Suprapubic skin (tissue), 4 donors: ENCODE results near the gene A3GALT2. TPM values are rescaled to one million over a fixed set of nuclear protein-coding genes. Genes with fewer than 3 reads are reported as not detected.

Experiments used
- DNase-seq, 2 donors: peaks; one replicate each; pipeline ENCODE4 v3.0.0-alpha.2; 2019; ENCODE audit warnings: low spot score in 2 of 2
- H3K27ac ChIP-seq: fragments of 200-600 bp; sonication (generic); one replicate; pipeline ENCODE4 v1.5.1; 2019
- H3K27me3 ChIP-seq: fragments of 200-600 bp; sonication (generic); one replicate; pipeline ENCODE4 v1.5.1; 2019
- H3K36me3 ChIP-seq: fragments of 200-600 bp; sonication (generic); one replicate; pipeline ENCODE4 v1.5.1; 2019
- H3K4me1 ChIP-seq: fragments of 200-600 bp; sonication (generic); one replicate; pipeline ENCODE4 v1.5.1; 2019
- H3K4me3 ChIP-seq: fragments of 200-600 bp; sonication (generic); one replicate; pipeline ENCODE4 v1.5.1; 2019; ENCODE audit warnings: mild to moderate bottlenecking
- H3K9me3 ChIP-seq: fragments of 200-600 bp; sonication (generic); one replicate; pipeline ENCODE4 v1.5.1; 2019
- EP300 ChIP-seq: sonication (generic); formaldehyde crosslinking; IDR thresholded peaks from one replicate; pipeline ENCODE4 v1.6.1; 2017; ENCODE audit warnings: antibody characterized with exemption
- POLR2A ChIP-seq, 2 donors: fragments of 450-650 bp; IDR thresholded peaks; one replicate each; pipeline ENCODE4 v1.6.1; 2017; ENCODE audit warnings: antibody characterized with exemption in 2 of 2, mild to moderate bottlenecking in 2 of 2, moderate library complexity in 2 of 2
- POLR2AphosphoS5 ChIP-seq, 3 donors: sonication (generic); formaldehyde crosslinking; IDR thresholded peaks; one replicate each; pipeline ENCODE4 v1.6.1; 2017; ENCODE audit warnings: antibody characterized with exemption in 3 of 3
- WGBS: methylation state at CpG from one replicate; pipeline ENCODE4 v1.1.5; 2018; 5-methylcytosine and 5-hydroxymethylcytosine counted together
- total RNA-seq, 4 donors: library from RNA; depleted of rRNA; stranded (reverse); fragments of >200 nt; gene quantifications; one replicate each; pipeline ENCODE4 v1.1.0, GENCODE V29; 2016
- TF ChIP-seq, protein P1 (sequence below), 2 donors: fragments of 200-600 bp in 1 of 2; fragments of 450-650 bp in 1 of 2; sonication (generic) in 1 of 2; IDR thresholded peaks; one replicate each; pipeline ENCODE4 v1.5.1; 2016 to 2019; ENCODE audit warnings: antibody characterized with exemption in 2 of 2, mild to moderate bottlenecking in 1 of 2, moderate library complexity in 1 of 2

The A3GALT2 gene
- total RNA-seq, 4 donors from 2014 or later = not detected

DNA sequence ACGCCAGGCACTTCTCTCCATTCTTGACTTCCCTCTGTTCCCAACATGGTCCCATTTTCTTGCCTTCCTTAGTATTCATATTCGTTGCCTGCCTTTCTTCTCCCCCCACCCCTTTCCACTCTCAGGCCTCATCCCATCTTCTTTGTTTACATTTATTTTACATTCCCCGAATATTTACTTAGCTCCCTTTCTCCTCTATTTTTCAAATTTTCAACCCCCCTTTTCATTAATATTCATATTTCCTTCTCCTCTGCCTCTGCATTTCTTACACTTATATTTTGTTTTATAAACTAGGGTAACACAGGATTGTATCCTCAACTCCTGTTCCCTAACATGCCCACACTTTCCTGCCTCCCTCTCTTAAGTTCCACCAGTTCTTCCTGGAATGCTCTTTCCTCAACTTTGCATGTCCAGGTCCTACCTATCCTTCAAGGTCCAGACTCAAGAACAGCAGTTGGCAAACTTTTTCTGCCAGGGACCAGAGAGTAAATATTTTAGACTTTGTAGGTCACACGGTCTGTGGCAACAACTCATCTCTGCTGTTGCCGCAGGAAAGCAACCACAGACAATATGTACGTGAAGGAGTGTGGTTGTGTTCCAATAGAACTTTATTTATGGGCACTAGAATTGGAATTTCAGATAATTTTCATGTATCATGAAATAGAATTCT is 29.8 kb upstream of the A3GALT2 start:
- Histone ChIP-seq H3K4me1 (peaks cover 41% of the 10 kb centered on the region), H3K4me3 (peak overlapping the region; percentile 79), H3K27me3 (no peaks in the 10 kb centered on the region), H3K9me3 (no peaks in the 10 kb centered on the region), H3K27ac (peak overlapping the region; percentile 79), H3K36me3 (peaks cover 9% of the 10 kb centered on the region)
- WGBS = 45% methylated on average over 6 of the region's 6 CpGs
- DNase-seq = no peak
- TF ChIP-seq POLR2A (IDR thresholded peaks at IDR 0.05) (no peak), POLR2AphosphoS5 (IDR thresholded peaks at IDR 0.05) (no peak), EP300 (no peak)
- TF ChIP-seq, protein P1, sequence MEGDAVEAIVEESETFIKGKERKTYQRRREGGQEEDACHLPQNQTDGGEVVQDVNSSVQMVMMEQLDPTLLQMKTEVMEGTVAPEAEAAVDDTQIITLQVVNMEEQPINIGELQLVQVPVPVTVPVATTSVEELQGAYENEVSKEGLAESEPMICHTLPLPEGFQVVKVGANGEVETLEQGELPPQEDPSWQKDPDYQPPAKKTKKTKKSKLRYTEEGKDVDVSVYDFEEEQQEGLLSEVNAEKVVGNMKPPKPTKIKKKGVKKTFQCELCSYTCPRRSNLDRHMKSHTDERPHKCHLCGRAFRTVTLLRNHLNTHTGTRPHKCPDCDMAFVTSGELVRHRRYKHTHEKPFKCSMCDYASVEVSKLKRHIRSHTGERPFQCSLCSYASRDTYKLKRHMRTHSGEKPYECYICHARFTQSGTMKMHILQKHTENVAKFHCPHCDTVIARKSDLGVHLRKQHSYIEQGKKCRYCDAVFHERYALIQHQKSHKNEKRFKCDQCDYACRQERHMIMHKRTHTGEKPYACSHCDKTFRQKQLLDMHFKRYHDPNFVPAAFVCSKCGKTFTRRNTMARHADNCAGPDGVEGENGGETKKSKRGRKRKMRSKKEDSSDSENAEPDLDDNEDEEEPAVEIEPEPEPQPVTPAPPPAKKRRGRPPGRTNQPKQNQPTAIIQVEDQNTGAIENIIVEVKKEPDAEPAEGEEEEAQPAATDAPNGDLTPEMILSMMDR (IDR thresholded peaks at IDR 0.05) = no peak

DNA sequence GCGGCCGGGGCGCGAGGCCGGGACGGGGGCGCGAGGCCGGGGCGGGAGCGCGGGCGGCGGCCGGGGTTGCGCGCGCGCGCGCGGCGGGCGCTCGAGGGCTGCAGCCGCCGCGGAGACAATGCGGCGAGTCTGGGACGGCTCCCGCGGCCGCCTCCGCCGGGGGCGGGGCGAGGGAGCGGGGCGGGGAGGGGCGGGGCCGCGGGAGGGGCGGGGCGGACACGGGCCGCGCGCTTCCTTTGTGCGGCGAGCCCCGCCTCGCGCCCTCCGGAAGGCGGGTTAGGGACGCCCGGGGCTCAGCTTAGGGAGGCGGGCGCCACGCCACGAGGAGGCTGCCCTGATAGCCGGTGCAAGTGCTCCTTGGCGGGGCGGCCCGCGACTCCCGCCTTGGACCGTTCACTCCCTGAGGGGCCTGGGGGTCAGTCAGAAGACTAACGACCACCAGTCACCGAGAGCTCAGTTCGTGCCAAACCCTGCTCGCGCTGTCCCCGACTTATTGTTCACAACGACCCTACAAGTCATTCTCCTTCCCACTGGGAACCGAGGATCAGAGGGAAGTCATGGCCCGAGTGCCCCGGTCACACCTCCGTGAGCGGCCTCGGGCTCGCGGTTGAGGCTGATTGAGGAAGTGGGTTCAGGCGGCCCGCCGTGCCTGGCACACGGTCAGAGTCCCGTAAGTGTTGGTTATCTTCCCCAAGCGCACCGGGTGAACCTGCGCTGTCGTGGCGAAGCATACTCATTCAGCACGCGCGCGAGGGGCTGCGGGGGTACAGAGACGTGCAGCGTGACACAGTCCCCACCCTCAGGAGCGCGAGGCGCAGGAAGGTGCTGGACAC is 29.1 kb upstream of the A3GALT2 start:
- Histone ChIP-seq H3K9me3 (no peaks in the 10 kb centered on the region), H3K4me3 (peak overlapping the region; percentile 79), H3K27ac (peak overlapping the region; percentile 94), H3K4me1 (peaks cover 49% of the 10 kb centered on the region), H3K36me3 (peaks cover 8% of the 10 kb centered on the region), H3K27me3 (no peaks in the 10 kb centered on the region)
- TF ChIP-seq EP300 (no peak), POLR2AphosphoS5 (IDR thresholded peaks at IDR 0.05) (peak in 1 of 3 donors; percentile 79)
- DNase-seq = peak; percentile 90 to 91
- WGBS = under 1% methylated on average over 39 of the region's 104 CpGs

DNA sequence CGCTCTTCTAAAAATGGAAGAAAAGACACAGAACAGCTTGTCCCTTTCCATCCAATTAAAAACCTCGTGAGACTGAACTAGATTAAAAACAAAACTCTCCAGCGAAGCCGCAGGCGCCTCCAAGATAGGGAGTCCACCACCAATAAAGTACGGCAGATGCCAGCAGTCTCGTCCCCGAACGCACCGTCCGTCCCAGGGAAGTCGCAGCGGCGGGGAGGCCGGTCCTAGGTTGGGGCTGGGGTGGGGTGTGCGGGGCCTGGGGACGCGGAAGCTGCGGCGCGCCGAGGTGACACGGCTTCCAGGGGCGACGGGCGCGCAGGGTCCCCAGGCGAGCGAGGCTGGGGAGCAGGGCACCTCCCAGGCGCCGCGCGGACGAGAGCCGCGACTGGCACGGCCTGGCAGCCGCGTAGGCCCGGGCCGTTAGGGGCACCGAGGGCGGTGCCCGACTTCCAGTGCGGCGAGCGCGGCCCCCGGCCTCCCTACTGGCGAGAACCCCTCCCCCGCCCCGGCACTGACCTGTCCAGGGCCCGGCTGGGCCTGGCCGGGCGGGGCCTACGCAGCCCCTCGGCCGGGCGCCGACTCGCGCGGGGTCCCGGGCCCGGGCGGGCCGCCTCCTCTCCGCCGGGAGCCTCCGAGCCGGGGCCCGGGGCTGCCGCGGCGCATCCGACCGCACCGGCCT is 28.3 kb upstream of the A3GALT2 start:
- no peak for DNase-seq
- Histone ChIP-seq H3K36me3 (peaks cover under 1% of the 10 kb centered on the region), H3K4me1 (peaks cover 57% of the 10 kb centered on the region), H3K27ac (peak overlapping the region; percentile 94), H3K9me3 (no peaks in the 10 kb centered on the region), H3K27me3 (no peaks in the 10 kb centered on the region), H3K4me3 (peak overlapping the region; percentile 79)
- no peak for TF ChIP-seq EP300
- peak in 1 of 2 donors; percentile 46 for TF ChIP-seq POLR2A (IDR thresholded peaks at IDR 0.05)
- WGBS = 0% methylated on average over 45 of the region's 78 CpGs

GRCh38 chr1:33348676-33349080 is 27.8 kb upstream of the A3GALT2 start:
- no peak for TF ChIP-seq EP300
- Histone ChIP-seq H3K36me3 (no peaks in the 10 kb centered on the region), H3K27me3 (no peaks in the 10 kb centered on the region), H3K27ac (peak overlapping the region; percentile 94), H3K4me1 (peaks cover 62% of the 10 kb centered on the region), H3K4me3 (peak overlapping the region; percentile 79), H3K9me3 (no peaks in the 10 kb centered on the region)
- DNase-seq = no peak
- WGBS = 2% methylated on average over 11 of the region's 11 CpGs

DNA sequence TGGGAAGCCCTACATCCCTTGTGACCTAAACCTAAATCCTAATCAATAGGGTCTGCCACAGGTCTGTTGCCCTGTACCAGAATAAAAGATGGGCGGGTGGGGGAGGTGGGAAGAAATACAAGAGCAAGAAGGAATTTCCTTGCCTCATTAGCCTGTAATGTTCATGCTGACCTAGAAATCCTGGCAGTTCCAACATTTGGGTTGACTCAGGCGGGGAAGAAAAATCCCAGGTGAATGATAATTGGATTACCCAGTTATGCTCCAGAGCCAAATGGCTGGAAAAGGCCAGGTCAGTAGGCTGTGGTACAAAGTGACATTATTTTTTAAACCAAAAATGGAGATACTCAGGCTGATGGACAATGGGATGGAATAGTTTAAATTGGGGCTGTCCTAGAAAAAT is 27.3 kb upstream of the A3GALT2 start:
- Histone ChIP-seq H3K4me1 (peaks cover 67% of the 10 kb centered on the region), H3K27me3 (no peaks in the 10 kb centered on the region), H3K9me3 (no peaks in the 10 kb centered on the region), H3K27ac (peak overlapping the region; percentile 94), H3K4me3 (peak overlapping the region; percentile 79), H3K36me3 (no peaks in the 10 kb centered on the region)
- 26% methylated on average over 2 of the region's 2 CpGs for WGBS
- no peak for DNase-seq
- no peak for TF ChIP-seq EP300
- TF ChIP-seq, protein P1 (IDR thresholded peaks at IDR 0.05) = no peak
- TF ChIP-seq POLR2AphosphoS5 (IDR thresholded peaks at IDR 0.05) = no peak
- no peak for TF ChIP-seq POLR2A (IDR thresholded peaks at IDR 0.05)

DNA sequence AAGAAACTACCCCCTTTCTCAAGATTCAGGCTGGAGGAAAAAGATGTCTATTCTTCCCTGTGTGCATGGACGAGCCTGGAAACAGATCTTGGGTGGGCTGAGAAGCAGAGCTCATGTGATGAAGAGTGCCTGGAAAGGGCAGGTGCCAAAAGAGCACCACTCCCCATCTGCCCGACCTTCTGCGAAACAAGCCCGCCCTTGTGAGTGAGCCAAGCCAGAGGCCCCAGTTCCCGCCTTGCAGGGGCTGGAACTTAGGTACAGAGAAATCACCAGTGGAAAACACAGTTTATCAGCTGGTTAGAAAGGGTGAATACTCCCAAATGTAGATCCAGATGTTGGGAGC is 26.7 kb upstream of the A3GALT2 start:
- no peak for DNase-seq
- Histone ChIP-seq H3K4me1 (peaks cover 73% of the 10 kb centered on the region), H3K27me3 (no peaks in the 10 kb centered on the region), H3K4me3 (peak overlapping the region; percentile 79), H3K36me3 (no peaks in the 10 kb centered on the region), H3K9me3 (no peaks in the 10 kb centered on the region), H3K27ac (peak overlapping the region; percentile 94)
- 19% methylated on average over 5 of the region's 5 CpGs for WGBS
- no peak for TF ChIP-seq POLR2AphosphoS5 (IDR thresholded peaks at IDR 0.05)
